ENCODE results near the gene DARS1. TPM values are rescaled to one million over a fixed set of nuclear protein-coding genes. Genes with fewer than 3 reads are reported as not detected.
"Not testable (repeated sequence)": the region's sequence is repeated elsewhere in the genome, so short reads cannot be mapped to it uniquely, and the experiment has no call there.

Gene DARS1
- total and polyA plus RNA-seq, 7 donors, result 54.2 to 89.7 (median 73.5) TPM

DNA sequence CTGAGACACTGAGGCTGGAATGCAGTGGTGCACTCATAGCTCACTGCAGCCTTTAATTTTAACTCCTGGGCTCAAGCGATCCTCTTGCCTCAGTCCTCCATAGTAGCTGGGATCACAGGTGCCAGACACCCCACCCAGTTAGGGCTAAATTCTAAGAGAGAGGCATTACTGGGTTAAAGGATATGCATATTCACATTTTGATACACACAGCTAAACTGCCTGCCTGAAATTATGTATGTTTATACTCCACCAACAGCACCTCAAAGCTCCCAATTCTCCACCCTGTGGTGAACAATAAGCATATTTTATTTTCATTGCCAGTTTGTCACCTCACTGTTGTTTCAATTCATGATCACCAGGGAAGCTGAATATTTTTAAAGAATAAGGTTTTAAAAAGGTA is 90.5 kb downstream of the DARS1 start:
- no peaks in the 10 kb centered on the region for H3K4me1 ChIP-seq
- no peak for DNase-seq
- ATAC-seq, result no peak
- H3K27ac ChIP-seq, result no peak overlapping the region
- H3K4me3 ChIP-seq, result no peak overlapping the region
- H3K27me3 ChIP-seq (ENCODE audit: insufficient read depth in 3 of 3, low read length in 2 of 3), result no peaks in the 10 kb centered on the region
- H3K9me3 ChIP-seq, result no peaks in the 10 kb centered on the region
- no peaks in the 10 kb centered on the region for H3K36me3 ChIP-seq (ENCODE audit: insufficient read depth in 1 of 2, low read depth in 1 of 2)
- intact Hi-C loops (cut with DNase I), result no loop called here
- WGBS, 3 donors, result 79 to 100% (median 86%) methylated on average over 1 of the region's 1 CpG
- TF ChIP-seq, protein P1, sequence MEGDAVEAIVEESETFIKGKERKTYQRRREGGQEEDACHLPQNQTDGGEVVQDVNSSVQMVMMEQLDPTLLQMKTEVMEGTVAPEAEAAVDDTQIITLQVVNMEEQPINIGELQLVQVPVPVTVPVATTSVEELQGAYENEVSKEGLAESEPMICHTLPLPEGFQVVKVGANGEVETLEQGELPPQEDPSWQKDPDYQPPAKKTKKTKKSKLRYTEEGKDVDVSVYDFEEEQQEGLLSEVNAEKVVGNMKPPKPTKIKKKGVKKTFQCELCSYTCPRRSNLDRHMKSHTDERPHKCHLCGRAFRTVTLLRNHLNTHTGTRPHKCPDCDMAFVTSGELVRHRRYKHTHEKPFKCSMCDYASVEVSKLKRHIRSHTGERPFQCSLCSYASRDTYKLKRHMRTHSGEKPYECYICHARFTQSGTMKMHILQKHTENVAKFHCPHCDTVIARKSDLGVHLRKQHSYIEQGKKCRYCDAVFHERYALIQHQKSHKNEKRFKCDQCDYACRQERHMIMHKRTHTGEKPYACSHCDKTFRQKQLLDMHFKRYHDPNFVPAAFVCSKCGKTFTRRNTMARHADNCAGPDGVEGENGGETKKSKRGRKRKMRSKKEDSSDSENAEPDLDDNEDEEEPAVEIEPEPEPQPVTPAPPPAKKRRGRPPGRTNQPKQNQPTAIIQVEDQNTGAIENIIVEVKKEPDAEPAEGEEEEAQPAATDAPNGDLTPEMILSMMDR (IDR thresholded peaks at IDR 0.05), result no peak

DNA sequence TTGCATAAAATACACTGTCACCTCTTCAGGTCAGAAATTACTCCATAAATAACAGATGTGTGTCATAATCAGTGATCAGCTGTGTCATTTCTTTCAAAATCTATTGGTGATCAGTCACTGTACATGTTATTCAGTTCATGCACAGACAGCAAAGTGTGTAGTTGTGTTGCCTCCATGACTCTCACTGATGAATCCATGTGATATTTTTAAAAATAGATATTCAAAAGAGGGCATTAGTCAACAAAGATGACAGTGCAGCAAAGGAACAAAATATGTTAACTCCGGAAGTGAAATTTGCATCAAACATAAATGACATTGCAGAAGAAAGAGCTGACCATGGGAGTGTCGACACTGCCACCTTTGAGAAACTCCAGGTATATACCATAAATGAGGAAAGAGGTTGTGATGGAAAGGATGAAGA is 92.0 kb downstream of the DARS1 start:
- intact Hi-C loops (cut with DNase I), result no loop called here
- no peaks in the 10 kb centered on the region for H3K27me3 ChIP-seq (ENCODE audit: insufficient read depth in 3 of 3, low read length in 2 of 3)
- H3K27ac ChIP-seq, result no peak overlapping the region
- H3K36me3 ChIP-seq (ENCODE audit: insufficient read depth in 1 of 2, low read depth in 1 of 2), result no peaks in the 10 kb centered on the region
- TF ChIP-seq, protein P1 (IDR thresholded peaks at IDR 0.05), result no peak
- ATAC-seq (no peak), DNase-seq (no peak)
- 91 to 95% (median 92%) methylated on average over 2 of the region's 2 CpGs for WGBS, 3 donors
- H3K4me1 ChIP-seq, result no peaks in the 10 kb centered on the region
- no peaks in the 10 kb centered on the region for H3K9me3 ChIP-seq
- no peak overlapping the region for H3K4me3 ChIP-seq

DNA sequence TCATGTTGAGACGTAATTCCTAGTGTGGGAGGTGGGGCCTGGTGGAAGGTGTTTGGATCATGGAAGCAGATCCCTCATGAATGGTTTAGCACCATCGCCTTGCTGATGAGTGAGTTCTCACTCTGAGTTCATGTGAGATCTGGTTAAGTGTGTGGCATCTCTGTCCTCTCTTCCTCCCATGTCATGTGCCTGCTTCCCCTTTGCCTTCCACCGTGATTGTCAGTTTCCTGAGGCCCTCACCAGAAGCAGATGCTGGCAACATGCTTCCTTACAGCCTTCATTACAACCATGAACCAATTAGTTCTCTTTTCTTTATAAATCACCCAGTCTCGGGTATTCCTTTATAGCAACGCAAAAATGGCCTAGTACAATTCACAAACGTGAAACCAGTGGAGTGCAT is 94.6 kb downstream of the DARS1 start:
- H3K27ac ChIP-seq, result no peak overlapping the region
- H3K27me3 ChIP-seq (ENCODE audit: insufficient read depth in 3 of 3, low read length in 2 of 3), result no peaks in the 10 kb centered on the region
- ATAC-seq, result no peak
- no peak for DNase-seq
- TF ChIP-seq, protein P1 (IDR thresholded peaks at IDR 0.05), result no peak
- H3K36me3 ChIP-seq (ENCODE audit: insufficient read depth in 1 of 2, low read depth in 1 of 2), result no peaks in the 10 kb centered on the region
- 65 to 72% (median 67%) methylated on average over 6 of the region's 6 CpGs for WGBS, 3 donors
- H3K9me3 ChIP-seq, result no peaks in the 10 kb centered on the region
- H3K4me1 ChIP-seq, result no peaks in the 10 kb centered on the region
- intact Hi-C loops (cut with DNase I), result no loop called here
- H3K4me3 ChIP-seq, result no peak overlapping the region

DNA sequence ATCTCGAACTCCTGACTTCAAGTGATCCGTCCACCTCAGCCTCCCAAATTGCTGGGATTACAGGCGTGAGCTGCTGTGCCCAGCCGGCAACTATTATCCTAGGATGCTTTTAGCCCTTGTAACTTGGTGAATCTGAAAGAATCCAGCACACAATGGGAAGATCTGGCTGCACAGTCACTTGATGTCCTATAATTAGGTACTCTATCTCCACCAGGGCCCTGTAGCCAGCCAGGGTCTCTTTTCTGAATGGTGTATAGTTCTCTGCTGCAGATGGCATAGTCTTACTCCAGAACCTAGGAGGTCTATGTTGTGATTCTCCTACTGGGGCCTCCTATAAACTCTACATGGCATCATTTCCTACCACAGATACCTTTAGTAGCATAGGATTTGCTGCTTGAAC is 95.3 kb downstream of the DARS1 start:
- intact Hi-C loops (cut with DNase I), result no loop called here
- DNase-seq (no peak), ATAC-seq (no peak)
- H3K36me3 ChIP-seq (ENCODE audit: insufficient read depth in 1 of 2, low read depth in 1 of 2), result no peaks in the 10 kb centered on the region
- TF ChIP-seq, protein P1 (IDR thresholded peaks at IDR 0.05), result no peak
- H3K4me3 ChIP-seq, result no peak overlapping the region
- 93 to 97% (median 94%) methylated on average over 4 of the region's 4 CpGs for WGBS, 3 donors
- no peak overlapping the region for H3K27ac ChIP-seq
- no peaks in the 10 kb centered on the region for H3K4me1 ChIP-seq
- H3K27me3 ChIP-seq (ENCODE audit: insufficient read depth in 3 of 3, low read length in 2 of 3), result no peaks in the 10 kb centered on the region
- H3K9me3 ChIP-seq, result no peaks in the 10 kb centered on the region

DNA sequence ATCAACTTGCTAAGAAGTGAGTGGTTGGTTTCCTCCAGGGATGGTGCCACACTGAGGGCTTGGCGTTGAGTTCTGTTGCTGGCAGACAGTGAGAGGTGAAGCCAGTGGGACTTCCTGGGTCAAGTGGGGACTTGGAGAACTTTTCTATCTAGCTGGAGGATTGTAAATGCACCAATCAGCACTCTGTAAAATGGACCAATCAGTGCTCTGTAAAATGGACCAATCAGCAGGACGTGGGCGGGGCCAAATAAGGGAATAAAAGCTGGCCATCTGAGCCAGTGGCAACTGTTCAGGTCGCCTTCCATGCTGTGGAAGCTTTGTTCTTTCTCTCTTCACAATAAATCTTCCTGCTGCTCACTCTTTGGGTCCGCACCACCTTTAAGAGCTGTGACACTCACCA is 96.8 kb downstream of the DARS1 start:
- 82 to 89% (median 86%) methylated on average over 5 of the region's 5 CpGs for WGBS, 3 donors
- H3K27ac ChIP-seq; ATAC-seq; H3K36me3 ChIP-seq (ENCODE audit: insufficient read depth in 1 of 2, low read depth in 1 of 2); intact Hi-C loops (cut with DNase I); H3K4me1 ChIP-seq; H3K27me3 ChIP-seq (ENCODE audit: insufficient read depth in 3 of 3, low read length in 2 of 3); H3K4me3 ChIP-seq; DNase-seq; H3K9me3 ChIP-seq: not testable (repeated sequence)
